Measurements from ENCODE around the gene METTL8. TPM values are rescaled to one million over a fixed set of nuclear protein-coding genes. Genes with fewer than 3 reads are reported as not detected.

The METTL8 gene
- total RNA-seq, 4 donors from 2014 or later = 6.9 to 33.0 (median 17.7) TPM

DNA sequence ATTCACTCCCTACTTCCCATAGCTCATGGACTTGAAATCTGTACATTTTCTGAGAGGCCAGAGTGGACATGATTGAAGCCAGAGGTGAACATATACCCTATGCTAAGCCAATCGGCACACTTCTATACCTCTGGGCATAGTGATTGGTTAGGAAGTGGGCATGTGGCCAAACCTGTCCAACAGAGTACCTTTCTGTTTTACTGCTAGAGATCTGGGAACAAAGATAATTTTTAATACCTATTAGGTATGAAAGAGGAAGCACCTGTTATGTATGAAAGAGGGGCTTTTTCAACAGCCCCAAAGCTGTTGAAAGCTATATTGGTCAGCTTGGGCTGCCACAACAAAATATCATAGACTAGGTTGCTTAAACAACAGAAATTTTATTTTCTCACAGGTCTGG is 27.7 kb downstream of the METTL8 start:
- no peak overlapping the region for H3K27ac ChIP-seq
- no peaks in the 10 kb centered on the region for H3K4me1 ChIP-seq
- no peak overlapping the region for H3K4me3 ChIP-seq
- TF ChIP-seq POLR2A (IDR thresholded peaks at IDR 0.05) = no peak
- TF ChIP-seq CTCF (IDR thresholded peaks at IDR 0.05) = no peak
- no peaks in the 10 kb centered on the region for H3K36me3 ChIP-seq
- no peaks in the 10 kb centered on the region for H3K9me3 ChIP-seq
- intact Hi-C loops (cut with DNase I; ENCODE audit: low total_unique reads) = no loop called here
- no peak for DNase-seq
- H3K27me3 ChIP-seq = no peaks in the 10 kb centered on the region

DNA sequence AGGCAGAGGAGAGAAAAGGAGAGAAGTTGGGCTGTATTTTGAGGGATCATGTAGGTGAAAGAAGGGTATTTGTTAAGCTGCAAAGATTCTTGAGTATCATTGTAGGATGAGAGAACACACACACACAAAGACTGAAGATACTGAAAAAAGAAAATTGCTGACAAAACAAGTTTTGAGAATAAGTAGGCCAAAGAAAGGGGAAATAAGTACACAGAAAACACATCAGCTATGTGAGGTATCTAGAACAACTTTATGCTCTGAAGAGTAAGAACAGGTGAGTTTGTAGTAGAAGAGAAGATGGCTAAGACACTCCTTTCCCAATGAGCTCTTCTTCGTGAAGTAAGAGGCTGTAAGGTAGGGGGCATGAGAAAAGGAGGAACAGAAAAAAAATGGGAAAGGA is 28.2 kb downstream of the METTL8 start:
- intact Hi-C loops (cut with DNase I; ENCODE audit: low total_unique reads) = no loop called here
- Histone ChIP-seq H3K36me3 (no peaks in the 10 kb centered on the region), H3K4me1 (no peaks in the 10 kb centered on the region), H3K27ac (no peak overlapping the region), H3K4me3 (no peak overlapping the region), H3K9me3 (no peaks in the 10 kb centered on the region), H3K27me3 (no peaks in the 10 kb centered on the region)
- TF ChIP-seq CTCF (IDR thresholded peaks at IDR 0.05) (no peak), POLR2A (IDR thresholded peaks at IDR 0.05) (no peak)
- DNase-seq = no peak

DNA sequence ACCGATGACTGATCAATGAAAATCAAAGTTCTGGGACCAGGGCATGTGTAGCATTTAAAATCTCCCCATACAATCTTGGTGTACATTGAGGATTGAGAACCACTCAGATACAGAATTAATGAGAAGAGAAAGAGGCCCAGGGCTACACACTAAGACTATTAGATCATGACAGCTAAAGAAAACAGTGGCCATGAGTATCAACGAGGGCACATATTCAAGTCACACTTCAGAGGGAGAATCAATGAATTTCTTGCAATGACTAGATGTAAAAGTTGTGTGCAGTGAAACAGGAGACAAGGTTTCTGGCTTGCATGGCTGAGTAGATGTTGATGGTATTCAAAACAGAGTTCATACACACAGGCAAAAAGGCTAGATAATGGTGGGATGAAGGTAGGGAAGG is 29.1 kb downstream of the METTL8 start:
- Histone ChIP-seq H3K4me3 (no peak overlapping the region), H3K4me1 (no peaks in the 10 kb centered on the region), H3K9me3 (no peaks in the 10 kb centered on the region), H3K27ac (no peak overlapping the region), H3K36me3 (no peaks in the 10 kb centered on the region), H3K27me3 (no peaks in the 10 kb centered on the region)
- no peak for DNase-seq
- TF ChIP-seq POLR2A (IDR thresholded peaks at IDR 0.05) = no peak
- no peak for TF ChIP-seq CTCF (IDR thresholded peaks at IDR 0.05)
- intact Hi-C loops (cut with DNase I; ENCODE audit: low total_unique reads) = no loop called here

DNA sequence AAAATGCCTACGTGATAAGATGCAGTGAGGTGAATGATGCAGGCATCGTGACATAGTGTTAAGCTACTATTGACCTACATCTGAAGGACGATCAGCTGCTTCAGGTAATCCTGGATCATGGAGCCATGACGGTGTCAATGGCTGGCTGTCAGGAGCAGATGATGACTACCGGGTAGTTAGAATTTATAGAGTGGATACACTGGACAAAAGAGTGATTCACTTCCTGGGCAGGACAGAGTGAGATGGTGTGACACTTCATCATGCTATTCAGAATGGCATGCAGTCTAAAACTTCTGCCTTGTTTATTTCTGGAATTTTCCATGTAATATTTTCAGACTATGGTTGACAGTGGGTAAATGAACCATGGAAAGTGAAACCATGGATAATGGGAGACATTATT is 29.5 kb downstream of the METTL8 start:
- H3K27ac ChIP-seq = no peak overlapping the region
- H3K9me3 ChIP-seq = no peaks in the 10 kb centered on the region
- intact Hi-C loops (cut with DNase I; ENCODE audit: low total_unique reads) = no loop called here
- H3K36me3 ChIP-seq = no peaks in the 10 kb centered on the region
- no peaks in the 10 kb centered on the region for H3K4me1 ChIP-seq
- no peak overlapping the region for H3K4me3 ChIP-seq
- no peak for DNase-seq
- H3K27me3 ChIP-seq = no peaks in the 10 kb centered on the region
- TF ChIP-seq CTCF (IDR thresholded peaks at IDR 0.05) (no peak), POLR2A (IDR thresholded peaks at IDR 0.05) (no peak)

DNA sequence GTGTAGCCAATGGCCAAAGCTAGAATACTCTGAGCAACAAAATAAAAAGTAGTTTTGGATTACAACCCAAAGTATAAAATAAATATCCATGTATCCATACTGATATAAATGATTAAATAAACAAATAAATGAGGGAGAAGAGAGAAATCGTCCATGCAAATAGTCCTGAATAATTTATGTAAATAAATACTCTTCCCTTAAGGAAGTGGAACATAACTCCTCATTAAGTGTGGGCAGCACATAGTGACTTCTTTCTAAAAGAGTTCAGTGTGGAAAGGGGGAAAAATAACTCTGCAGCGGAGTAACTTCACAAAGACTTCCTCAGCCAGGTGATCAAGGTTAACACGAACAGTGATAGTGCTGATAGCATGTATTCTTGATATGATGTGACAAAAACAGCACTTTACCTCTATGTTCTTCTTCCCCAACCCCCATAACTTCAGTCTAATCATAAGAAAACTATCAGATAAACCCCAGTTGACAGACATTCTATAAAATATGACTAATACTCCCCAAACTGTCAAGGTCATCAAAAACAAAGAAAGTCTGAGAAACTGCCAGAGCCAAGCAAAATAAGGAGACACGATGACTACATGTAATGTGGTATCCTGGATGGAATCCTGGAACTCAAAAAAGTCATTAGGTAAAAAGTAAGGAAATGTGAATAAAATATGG is 30.7 kb downstream of the METTL8 start:
- Histone ChIP-seq H3K27ac (no peak overlapping the region), H3K9me3 (no peaks in the 10 kb centered on the region), H3K27me3 (no peaks in the 10 kb centered on the region), H3K4me1 (no peaks in the 10 kb centered on the region), H3K4me3 (no peak overlapping the region), H3K36me3 (no peaks in the 10 kb centered on the region)
- intact Hi-C loops (cut with DNase I; ENCODE audit: low total_unique reads) = no loop called here
- DNase-seq = no peak
- no peak for TF ChIP-seq CTCF (IDR thresholded peaks at IDR 0.05)
- no peak for TF ChIP-seq POLR2A (IDR thresholded peaks at IDR 0.05)

Measured in uterus (tissue), 4 donors.